OCI-LY3 (cell line): ENCODE results near the gene SKIL.

Source experiments
- CTCF ChIP-seq: fragments of 200-600, 300-600 bp; sonication (generic); IDR thresholded peaks from 2 replicates; pipeline ENCODE4 v1.5.1; 2014; ENCODE audit warnings: antibody characterized with exemption, low read length, low read depth
- EZH2phosphoT487 ChIP-seq: fragments of 200-600 bp; shearing (Covaris generic); IDR thresholded peaks from 2 replicates; pipeline ENCODE4 v1.6.1; 2018; ENCODE audit warnings: antibody characterized with exemption, mixed run types, low read depth

- TF ChIP-seq CTCF (no peak), EZH2phosphoT487 (no peak)
Observed at GRCh38 chr3:170405101-170405500, 47.6 kb downstream of the SKIL start.
